ENCODE measurements around the gene KCNN3. TPM values are rescaled to one million over a fixed set of nuclear protein-coding genes. Genes with fewer than 3 reads are reported as not detected.

Gene KCNN3
- total and polyA plus RNA-seq, 2 of the 8 experiments (the other 6 are each of a cell fraction or from before 2014, with no cell fraction given): 2.8 to 3.7 TPM

DNA sequence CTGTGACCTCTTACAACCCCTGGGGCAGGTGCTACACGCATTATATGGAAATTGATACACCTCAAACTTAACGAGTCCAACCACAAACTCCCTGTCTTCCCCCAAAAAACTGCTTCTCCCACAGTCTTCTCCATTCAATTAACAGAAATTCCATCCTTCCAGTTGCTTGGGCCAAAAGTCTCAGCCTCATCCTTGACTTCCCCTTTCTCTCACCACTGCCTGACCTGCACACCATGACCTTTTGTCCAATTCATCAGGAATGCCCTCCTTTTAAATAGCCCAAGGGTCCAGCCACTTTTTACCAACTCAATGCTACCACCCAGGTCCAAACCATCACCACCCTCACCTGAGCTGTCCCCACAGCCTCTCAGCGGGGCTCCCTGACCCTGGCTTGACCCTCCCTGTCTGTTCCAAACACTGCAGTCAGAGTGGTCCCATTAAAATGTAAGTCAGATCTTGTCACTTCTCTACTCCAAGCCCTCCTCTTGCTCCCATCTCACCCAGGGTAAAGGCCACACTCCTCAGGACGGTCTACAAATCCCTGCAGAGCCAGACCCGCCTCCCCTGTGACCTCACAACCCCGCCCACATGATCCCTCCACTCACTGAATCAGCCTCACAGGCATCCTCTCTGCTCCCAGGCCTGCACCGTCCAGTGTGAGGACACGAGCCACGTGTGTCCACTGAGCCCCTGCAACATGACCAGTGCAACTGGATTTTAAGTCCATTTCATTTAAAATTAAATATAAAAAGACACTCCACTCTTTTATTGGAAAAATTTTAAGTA, 18.5 kb downstream of the KCNN3 start:
- TF ChIP-seq SIN3A (conservative IDR thresholded peaks at IDR 0.05 in 1 of 2, IDR thresholded peaks at IDR 0.05 in 1 of 2; ENCODE audit: low read depth in 1 of 2, low read length in 2 of 2) (no peak), BRCA1 (IDR thresholded peaks at IDR 0.05; ENCODE audit: low read depth, low read length) (no peak), SIRT6 (IDR thresholded peaks at IDR 0.05; ENCODE audit: low read length) (no peak), TBP (IDR thresholded peaks at IDR 0.05; ENCODE audit: low read depth, low read length) (no peak), KDM5A (IDR thresholded peaks at IDR 0.05; ENCODE audit: low read length) (no peak), RFX5 (IDR thresholded peaks at IDR 0.05; ENCODE audit: borderline replicate concordance, low read depth, low read length) (no peak), POLR2A (IDR thresholded peaks at IDR 0.05; ENCODE audit: control extremely low read depth in 1 of 2, low read depth in 2 of 2, low read length in 2 of 2) (no peak)
- no peak for FAIRE-seq
- Histone ChIP-seq H3K27me3 (replicated peaks in 1 of 4; ENCODE audit: control insufficient read depth in 3 of 4, extremely low read depth in 1 of 4, insufficient read depth in 3 of 4, low read length in 3 of 4) (no peaks in the 10 kb centered on the region), H3K23ac (ENCODE audit: insufficient read length) (no peak overlapping the region), H3K4me3 (ENCODE audit: extremely low read depth in 1 of 4, insufficient read depth in 2 of 4, low read depth in 3 of 4, low read length in 4 of 4) (no peak overlapping the region), H3K9me3 (ENCODE audit: insufficient read depth in 2 of 2, low read depth in 1 of 2, low read length in 1 of 2) (no peaks in the 10 kb centered on the region), H3K79me1 (ENCODE audit: low read depth, low read length) (no peaks in the 10 kb centered on the region), H3K27ac (ENCODE audit: low read depth, low read length) (no peak overlapping the region), H2BK12ac (ENCODE audit: low read depth, low read length) (no peak overlapping the region), H2BK120ac (replicated peaks; ENCODE audit: low read depth, low read length) (no peak overlapping the region), H3K14ac (ENCODE audit: insufficient read length) (no peak overlapping the region), H3K4ac (replicated peaks; ENCODE audit: insufficient read length, low read depth, low read length) (no peak overlapping the region), H3K36me3 (ENCODE audit: control insufficient read depth in 2 of 4, insufficient read depth in 4 of 4, low read length in 3 of 4) (no peaks in the 10 kb centered on the region), H4K5ac (ENCODE audit: insufficient read length, low read depth, low read length) (no peak overlapping the region), H3K18ac (ENCODE audit: extremely low read depth, low read length) (no peak overlapping the region), H3K9ac (replicated peaks in 1 of 4; ENCODE audit: extremely low read depth in 1 of 4, low read depth in 3 of 4, low read length in 3 of 4) (no peak overlapping the region), H3K4me1 (replicated peaks in 1 of 4; ENCODE audit: control insufficient read depth in 3 of 4, insufficient read depth in 4 of 4, low read length in 3 of 4) (peaks cover 2 to 11% (median 8%) of the 10 kb centered on the region in 4 experiments; a peak in 6 of 7 replicates), H4K91ac (replicated peaks; ENCODE audit: insufficient read length, low read length) (no peak overlapping the region), H3K4me2 (ENCODE audit: insufficient read depth in 1 of 2, low read depth in 2 of 2, low read length in 2 of 2) (no peak overlapping the region), H3K23me2 (ENCODE audit: low read depth, low read length) (peaks cover 2% of the 10 kb centered on the region; the same call in 1 of the 2 replicates), H2BK15ac (ENCODE audit: low read length) (0 out of 2 replicates have a peak overlapping the region, but pooled peaks have one; percentile 46), H2AFZ (ENCODE audit: low read length) (no peak overlapping the region), H4K8ac (ENCODE audit: extremely low read depth, insufficient read depth, low read length) (no peak overlapping the region), H3K79me2 (ENCODE audit: control insufficient read depth in 1 of 2, insufficient read depth in 2 of 2, low read length in 2 of 2) (no peaks in the 10 kb centered on the region), H3K56ac (replicated peaks; ENCODE audit: insufficient read length, low read depth, low read length) (no peak overlapping the region), H2BK20ac (ENCODE audit: low read length) (no peak overlapping the region), H2AK5ac (ENCODE audit: low read depth, low read length) (peak overlapping the region; percentile 53; the same call in 1 of the 2 replicates), H4K20me1 (replicated peaks in 1 of 2; ENCODE audit: control insufficient read depth in 1 of 2, insufficient read depth in 2 of 2, low read length in 2 of 2) (no peaks in the 10 kb centered on the region), H2BK5ac (ENCODE audit: low read depth, low read length) (no peak overlapping the region)
- POLR2A ChIA-PET (ENCODE audit: partially characterized antibody): interaction anchor here (1.3 kb wide), 1 partner anchor 283 kb away, joined by 3 read pairs; no protein-coding TSS in a partner anchor
- CTCF ChIA-PET (ENCODE audit: partially characterized antibody): interaction anchor here (0.6 to 2.0 kb wide), 7 partner anchors 12 to 234 kb away, joined by 3 to 13 read pairs (median 4); no protein-coding TSS in a partner anchor
- 77% methylated on average over 9 of the region's 9 CpGs; no CpG with 5 or more reads in 1 of the 2 experiments for WGBS, 2 experiments (ENCODE audit: extremely low coverage in 1 of 2, insufficient coverage in 1 of 2, insufficient read length in 1 of 2, insufficient replicate concordance in 2 of 2, low coverage in 1 of 2, low lambda C conversion rate in 2 of 2, missing lambda C conversion rate in 1 of 2)
- peak in 1 of 2 experiments; percentile 68 for DNase-seq (ENCODE audit: low read depth in 1 of 2, low spot score in 2 of 2)
